Activated CD4-positive, alpha-beta T cell treated with anti-CD3 and anti-CD28 coated beads for 48 hours (primary cell): ENCODE measurements around the gene LCAT.

Experiments
- DNase-seq: peaks from one replicate; pipeline ENCODE4 v3.0.0-alpha.2; 2020

The LCAT gene

DNA sequence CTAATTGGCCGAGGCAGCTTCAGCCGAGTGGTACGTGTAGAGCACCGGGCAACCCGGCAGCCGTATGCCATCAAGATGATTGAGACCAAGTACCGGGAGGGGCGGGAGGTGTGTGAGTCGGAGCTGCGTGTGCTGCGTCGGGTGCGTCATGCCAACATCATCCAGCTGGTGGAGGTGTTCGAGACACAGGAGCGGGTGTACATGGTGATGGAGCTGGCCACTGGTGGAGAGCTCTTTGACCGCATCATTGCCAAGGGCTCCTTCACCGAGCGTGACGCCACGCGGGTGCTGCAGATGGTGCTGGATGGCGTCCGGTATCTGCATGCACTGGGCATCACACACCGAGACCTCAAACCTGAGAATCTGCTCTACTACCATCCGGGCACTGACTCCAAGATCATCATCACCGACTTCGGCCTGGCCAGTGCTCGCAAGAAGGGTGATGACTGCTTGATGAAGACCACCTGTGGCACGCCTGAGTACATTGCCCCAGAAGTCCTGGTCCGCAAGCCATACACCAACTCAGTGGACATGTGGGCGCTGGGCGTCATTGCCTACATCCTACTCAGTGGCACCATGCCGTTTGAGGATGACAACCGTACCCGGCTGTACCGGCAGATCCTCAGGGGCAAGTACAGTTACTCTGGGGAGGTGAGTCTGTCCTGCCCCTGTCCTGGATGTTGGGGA is 34.7 kb downstream of the LCAT start:
- DNase-seq = no peak

DNA sequence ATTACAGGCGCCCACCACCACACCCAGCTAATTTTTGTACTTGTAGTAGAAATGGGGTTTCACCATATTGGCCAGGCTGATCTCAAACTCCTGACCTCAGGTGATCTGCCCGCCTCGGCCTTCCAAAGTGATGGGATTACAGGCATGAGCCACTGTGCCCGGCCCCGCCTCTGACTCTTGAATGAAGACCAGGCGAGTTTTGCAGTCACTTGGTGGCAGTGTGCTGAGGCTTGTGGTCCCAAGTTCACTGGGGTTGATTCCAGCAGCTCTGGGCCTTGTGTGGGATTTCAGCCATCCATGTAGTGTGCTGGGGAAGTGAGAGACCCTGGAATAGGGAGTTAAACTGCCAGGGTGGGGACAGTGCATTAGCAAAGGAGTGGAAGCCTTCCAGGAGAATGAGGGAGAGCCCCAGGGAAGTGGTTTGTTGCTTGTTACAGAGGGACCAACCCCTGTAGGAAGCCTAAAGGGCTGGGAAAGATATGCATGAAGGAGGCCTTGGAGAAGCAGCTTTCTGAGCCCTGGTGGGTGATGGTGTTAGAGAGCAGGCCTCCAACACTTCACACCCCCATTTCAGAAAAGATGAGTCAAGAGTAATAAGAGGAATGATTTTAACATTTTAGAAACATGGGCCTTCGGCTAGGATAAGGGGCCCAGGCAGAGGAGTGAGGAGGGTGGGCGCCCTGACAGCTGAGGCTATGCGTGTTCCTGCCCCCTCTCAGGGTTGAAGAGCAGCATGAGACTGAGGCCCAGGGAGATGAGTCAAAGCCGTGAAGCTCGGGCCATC is 36.3 kb downstream of the LCAT start:
- no peak for DNase-seq

DNA sequence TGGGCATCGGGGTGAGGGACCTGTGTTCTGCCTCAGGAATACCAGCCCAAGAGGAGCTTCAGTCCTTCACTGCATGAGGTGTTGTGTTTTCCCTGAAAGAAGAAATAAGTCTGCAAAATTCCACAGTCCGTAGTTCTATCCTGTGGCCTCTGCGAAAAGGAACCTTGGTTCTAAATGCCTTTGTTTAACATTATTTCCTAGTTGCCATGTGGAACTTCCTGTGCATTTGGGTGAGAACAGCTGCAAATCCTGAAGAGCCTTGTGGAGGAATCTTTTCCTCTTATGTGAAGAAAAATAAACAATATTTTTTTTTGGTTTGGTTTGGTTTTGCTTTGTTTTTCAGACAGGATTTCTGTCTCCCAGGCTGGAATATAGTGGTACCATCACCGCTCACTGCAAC is 41.1 kb downstream of the LCAT start:
- no peak for DNase-seq

DNA sequence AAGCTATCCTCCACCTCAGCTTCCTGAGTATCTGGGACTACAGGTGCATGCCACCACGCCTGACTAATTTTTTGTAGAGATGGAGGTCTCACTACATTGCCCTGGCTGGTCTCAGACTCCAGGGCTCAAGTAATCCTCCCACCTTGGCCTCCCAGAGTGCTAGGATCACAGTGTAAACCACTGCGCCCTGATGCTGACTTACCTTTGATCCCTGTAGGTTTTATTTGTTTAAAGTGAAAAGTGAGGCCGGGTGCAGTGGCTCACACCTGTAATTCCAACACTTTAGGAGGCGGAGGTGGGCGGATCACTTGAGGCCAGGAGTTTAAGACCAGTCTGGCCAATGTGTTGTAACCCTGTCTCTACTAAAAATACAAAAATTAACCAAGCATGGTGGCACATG is 42.2 kb downstream of the LCAT start:
- DNase-seq = no peak

DNA sequence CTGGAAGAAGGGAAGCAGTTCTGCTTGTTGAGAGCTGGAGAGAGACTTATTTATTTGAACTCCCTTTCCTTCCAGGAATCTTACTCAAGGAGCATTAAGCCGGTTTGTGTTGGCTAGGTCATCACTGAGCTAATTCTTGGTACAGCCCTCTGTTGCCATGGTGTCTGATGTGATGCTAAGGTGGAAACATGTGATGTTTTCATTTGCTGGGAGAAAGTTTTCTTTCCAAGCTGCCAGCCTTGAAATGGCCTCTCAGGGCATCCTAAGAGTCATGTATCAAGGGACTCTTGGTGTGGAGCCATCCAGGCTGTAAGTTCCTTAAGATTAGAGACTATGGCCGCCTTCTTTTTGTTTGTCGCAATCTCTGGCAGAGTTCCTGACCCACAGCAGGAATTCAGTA is 46.7 kb downstream of the LCAT start:
- DNase-seq = no peak

DNA sequence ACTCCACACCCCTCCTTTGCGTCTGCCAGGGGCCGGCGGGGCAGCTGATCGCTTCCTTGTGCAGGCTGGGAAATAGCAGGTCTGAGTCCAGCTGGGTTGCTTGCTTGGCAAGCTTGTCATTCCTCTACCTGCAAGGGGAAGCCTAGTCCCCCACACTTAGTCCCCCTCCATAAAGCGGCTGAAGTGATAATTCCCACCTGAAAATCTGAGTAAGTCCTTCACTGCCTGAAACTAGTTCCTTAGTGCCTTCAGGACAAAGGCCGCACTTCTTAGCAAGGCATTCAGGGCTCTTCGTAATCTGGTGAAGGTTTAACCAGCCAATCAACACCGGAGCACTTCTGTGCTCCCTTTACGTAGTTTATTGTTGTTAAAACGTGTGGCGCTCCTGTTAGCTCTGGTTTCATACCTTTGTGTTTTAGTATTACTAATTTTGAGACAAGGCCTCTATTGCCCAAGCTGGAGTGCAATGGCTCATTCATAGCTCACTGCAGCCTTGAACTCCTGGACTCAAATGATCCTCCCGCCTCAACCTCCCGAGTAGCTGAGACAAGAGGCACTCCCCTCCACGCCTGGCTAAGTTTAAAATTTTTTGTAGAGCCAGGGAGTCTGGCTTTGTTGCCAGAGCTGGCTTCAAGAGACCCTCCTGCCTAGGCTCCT is 50.0 kb downstream of the LCAT start:
- DNase-seq = peak; percentile 12

DNA sequence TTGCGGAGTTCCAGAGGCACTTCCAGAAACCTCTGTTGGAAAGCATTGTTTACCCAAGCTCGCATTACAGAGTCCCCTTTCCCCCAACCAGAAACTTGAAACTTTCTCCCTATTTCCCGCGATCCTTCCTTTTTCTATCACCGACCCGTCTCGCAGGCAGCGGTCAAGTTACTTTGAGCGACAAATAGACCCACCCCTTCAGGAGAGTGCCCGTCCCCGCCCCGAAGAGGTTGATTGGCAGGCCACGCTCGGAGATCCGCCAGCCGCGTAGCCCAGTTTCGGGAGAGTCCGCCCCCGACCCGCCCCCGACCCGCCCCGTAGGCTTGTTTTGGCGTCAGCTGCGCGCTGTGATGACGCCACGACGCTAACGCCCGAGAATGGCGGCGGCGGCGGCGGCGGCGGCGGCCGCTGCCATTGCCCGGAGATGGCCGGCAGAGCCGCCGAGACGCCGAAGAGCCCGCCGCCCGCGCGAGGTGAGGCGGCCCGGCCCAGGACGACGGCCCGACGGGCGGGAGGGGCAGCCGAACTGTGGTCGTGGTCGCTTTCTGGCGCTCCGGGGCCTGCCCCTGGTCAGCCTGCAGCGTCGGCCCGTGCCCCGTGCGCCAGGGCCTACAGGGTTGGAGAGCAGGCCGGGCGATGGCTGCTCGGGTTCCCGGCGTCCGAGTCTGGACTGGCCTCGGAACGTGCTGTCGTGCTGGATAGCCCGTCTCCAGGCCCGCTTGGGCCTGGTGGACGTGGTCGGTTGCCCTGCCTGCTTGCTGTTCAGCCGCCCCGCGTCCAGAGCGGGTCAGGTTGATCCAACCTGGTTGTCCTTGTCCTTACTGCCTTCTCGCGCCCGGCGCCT is 50.8 kb downstream of the LCAT start, which contains the start of gene PSKH1:
Gene PSKH1, plus strand, starts transcription at position 356 of the 844 bp plus-strand sequence. CDS start 15,496 bp downstream, outside the sequence.
- peak; percentile 97 for DNase-seq

DNA sequence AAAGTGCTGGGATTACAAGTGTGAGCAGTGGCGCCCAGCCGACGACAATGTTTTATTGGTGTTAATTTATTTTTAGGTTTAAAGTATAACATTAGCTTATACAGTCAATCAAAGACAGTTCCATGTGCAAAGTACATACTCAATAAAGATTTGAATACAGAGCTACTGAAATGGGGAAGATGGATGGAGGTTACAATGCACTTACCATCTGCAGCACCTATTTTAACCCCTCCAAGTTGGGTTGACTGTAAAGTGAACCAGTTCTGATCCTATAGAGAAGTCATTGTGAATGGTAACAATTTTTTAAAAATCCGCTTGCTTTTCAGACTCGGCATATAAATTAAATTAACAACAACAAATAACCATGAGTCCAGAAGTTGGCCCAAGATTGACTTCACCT is 51.5 kb downstream of the LCAT start:
- DNase-seq = no peak
